Erythroblast (primary cell): ENCODE data around the gene ZCCHC14.
"Not testable (repeated sequence)": the region's sequence is repeated elsewhere in the genome, so short reads cannot be mapped to it uniquely, and the experiment has no call there.

Source experiments
- DNase-seq, 2 experiments: peaks; one replicate each; lab custom pipeline; 2025; lab: John Stamatoyannopoulos, UW
- GATA1 ChIP-seq: IDR thresholded peaks from 2 replicates; pipeline ENCODE4 v1.6.1; 2011; ENCODE audit warnings: low read depth, mild to moderate bottlenecking, control low read depth, low read length, moderate library complexity
- POLR2A ChIP-seq: IDR thresholded peaks from 2 replicates; pipeline ENCODE4 v1.6.1; 2011; ENCODE audit warnings: mild to moderate bottlenecking, low read length

The ZCCHC14 gene

GRCh38 chr16:87484487-87485331 is 8.1 kb downstream of the ZCCHC14 start:
- peak; percentile 27 to 52 for DNase-seq
- TF ChIP-seq GATA1 (no peak), POLR2A (no peak)

- DNase-seq = no peak
- TF ChIP-seq POLR2A (no peak), GATA1 (no peak)
Measured at GRCh38 chr16:87483481-87483880, 9.3 kb downstream of the ZCCHC14 start.

GRCh38 chr16:87482670-87483069 is 10.2 kb downstream of the ZCCHC14 start:
- not testable (repeated sequence) for DNase-seq

GRCh38 chr16:87482266-87482665 is 10.6 kb downstream of the ZCCHC14 start:
- no peak for TF ChIP-seq POLR2A
- no peak for TF ChIP-seq GATA1
- no peak for DNase-seq

- DNase-seq = not testable (repeated sequence)
Measured at GRCh38 chr16:87481711-87482110, 11.1 kb downstream of the ZCCHC14 start.

- DNase-seq = not testable (repeated sequence)
Measured at GRCh38 chr16:87477209-87477981, 15.4 kb downstream of the ZCCHC14 start.

- TF ChIP-seq GATA1 = no peak
- TF ChIP-seq POLR2A = no peak
- no peak for DNase-seq
Measured at GRCh38 chr16:87474566-87474996, 18.2 kb downstream of the ZCCHC14 start.

- no peak for DNase-seq
- TF ChIP-seq GATA1 (no peak), POLR2A (no peak)
Measured at GRCh38 chr16:87474017-87474416, 18.8 kb downstream of the ZCCHC14 start.

- no peak for TF ChIP-seq GATA1
- no peak for TF ChIP-seq POLR2A
- DNase-seq = no peak
Measured at GRCh38 chr16:87472935-87473334, 19.9 kb downstream of the ZCCHC14 start.

- TF ChIP-seq POLR2A (no peak), GATA1 (no peak)
Measured at GRCh38 chr16:87472142-87472778, 20.6 kb downstream of the ZCCHC14 start.

GRCh38 chr16:87471278-87472141 is 21.3 kb downstream of the ZCCHC14 start:
- DNase-seq = no peak
- TF ChIP-seq GATA1 (no peak), POLR2A (no peak)

More at GRCh38 chr16:87472142-87472778, 20.6 kb downstream of the ZCCHC14 start:
- no peak for DNase-seq

GRCh38 chr16:87470332-87470731 is 22.5 kb downstream of the ZCCHC14 start:
- TF ChIP-seq POLR2A (no peak), GATA1 (no peak)
- DNase-seq = no peak

- DNase-seq = no peak
- TF ChIP-seq POLR2A = no peak
- no peak for TF ChIP-seq GATA1
Measured at GRCh38 chr16:87469169-87469568, 23.7 kb downstream of the ZCCHC14 start.

GRCh38 chr16:87468550-87468949 is 24.3 kb downstream of the ZCCHC14 start:
- TF ChIP-seq GATA1 (no peak), POLR2A (no peak)
- no peak for DNase-seq
